H4 (cell line): Measurements from ENCODE around the gene MAP7D1. TPM values are rescaled to one million over a fixed set of nuclear protein-coding genes. Genes with fewer than 3 reads are reported as not detected.
A peak's percentile ranks its signal among the peaks of the same experiment; 100 is the strongest.

ENCODE experiments used
- DNase-seq: peaks from one replicate; pipeline ENCODE4 v3.0.0-alpha.2; 2015; ENCODE audit warnings: low spot score
- total RNA-seq: library from RNA; depleted of rRNA; stranded (reverse); fragments of >200 nt; shearing (Covaris generic); gene quantifications from 2 replicates; pipeline ENCODE4 v1.2.3, GENCODE V29; 2014; rRNA removed

Gene MAP7D1
- total RNA-seq: 59.1 and 79.3 TPM in 2 replicates

GRCh38 chr1:36155408-36156328 is at the start of gene MAP7D1:
Gene MAP7D1, plus strand, starts transcription at chr1:36156160. Its CDS starts 258 bp downstream, at chr1:36156418.
- peak; percentile 68 for DNase-seq

DNA sequence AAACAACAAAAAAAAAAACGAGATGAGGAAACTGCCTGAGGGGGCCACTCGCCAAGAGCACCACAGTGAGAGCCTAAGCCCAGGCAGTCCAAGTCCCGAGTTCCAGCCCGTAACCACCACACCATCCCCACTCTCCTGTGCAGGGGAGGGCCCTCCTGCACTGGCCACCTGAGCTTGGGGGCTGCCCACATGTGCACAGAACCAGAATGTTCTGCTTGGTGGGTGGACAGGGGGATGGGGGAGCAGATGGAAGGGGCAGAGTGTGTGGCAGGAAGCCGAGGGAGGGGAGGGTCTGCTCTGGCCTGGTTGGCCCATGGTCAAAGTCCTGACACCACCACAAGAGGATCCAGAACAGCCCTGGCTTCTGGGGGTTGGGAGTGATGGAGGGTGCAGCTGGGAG is 49.7 kb upstream of the MAP7D1 start:
- DNase-seq: no peak

GRCh38 chr1:36107394-36107793 is 48.6 kb upstream of the MAP7D1 start:
- DNase-seq: no peak

GRCh38 chr1:36108314-36108713 is 47.6 kb upstream of the MAP7D1 start:
- DNase-seq: no peak

GRCh38 chr1:36109041-36109679 is 46.8 kb upstream of the MAP7D1 start:
- DNase-seq: peak; percentile 80

- DNase-seq: no peak
Measured at GRCh38 chr1:36111151-36111550, 44.8 kb upstream of the MAP7D1 start.

GRCh38 chr1:36112823-36113222 is 43.1 kb upstream of the MAP7D1 start:
- no peak for DNase-seq

DNA sequence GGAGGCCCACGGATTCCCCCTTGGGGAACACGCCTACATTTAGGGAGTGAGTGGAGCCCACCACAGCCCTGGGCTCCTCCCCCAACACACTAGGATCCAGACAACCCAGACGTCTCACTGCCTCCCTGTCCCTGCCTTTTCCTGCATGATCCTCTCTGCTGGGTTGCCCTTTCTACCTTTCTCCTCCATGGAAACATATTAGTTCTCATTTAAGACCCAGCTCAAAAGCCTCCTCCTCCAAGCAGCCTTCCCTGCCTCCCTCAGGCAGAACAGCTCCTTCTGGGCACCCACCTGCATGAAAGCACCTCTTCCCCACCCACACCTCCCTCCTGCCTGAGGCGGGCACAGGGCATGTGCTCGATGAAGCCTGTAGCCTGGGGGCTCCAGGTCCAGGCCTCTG is 41.6 kb upstream of the MAP7D1 start:
- DNase-seq: no peak

GRCh38 chr1:36115200-36115669 is 40.7 kb upstream of the MAP7D1 start:
- DNase-seq: peak; percentile 73

DNA sequence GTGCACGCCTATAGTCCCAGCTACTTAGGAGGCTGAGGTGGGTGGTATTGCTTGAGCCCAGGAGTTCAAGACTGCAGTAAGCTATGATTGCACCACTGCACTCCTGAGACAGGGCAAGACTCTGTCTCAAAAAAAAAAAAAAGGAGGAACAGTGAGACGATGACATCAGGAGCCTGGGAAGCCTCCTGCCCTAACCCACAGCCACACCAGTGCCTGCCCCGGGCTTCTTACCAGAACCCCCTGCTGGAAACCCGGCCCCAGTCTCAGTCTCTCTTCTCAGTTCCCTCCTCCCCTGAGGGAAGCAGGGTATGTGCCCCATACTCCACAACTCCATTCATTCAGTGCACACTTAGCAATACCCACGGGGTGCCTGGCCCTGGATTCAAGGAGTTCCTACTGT is 40.0 kb upstream of the MAP7D1 start:
- peak; percentile 34 for DNase-seq

GRCh38 chr1:36116901-36117300 is 39.1 kb upstream of the MAP7D1 start:
- DNase-seq: no peak

- no peak for DNase-seq
Measured at GRCh38 chr1:36118447-36119204, 37.3 kb upstream of the MAP7D1 start.

DNA sequence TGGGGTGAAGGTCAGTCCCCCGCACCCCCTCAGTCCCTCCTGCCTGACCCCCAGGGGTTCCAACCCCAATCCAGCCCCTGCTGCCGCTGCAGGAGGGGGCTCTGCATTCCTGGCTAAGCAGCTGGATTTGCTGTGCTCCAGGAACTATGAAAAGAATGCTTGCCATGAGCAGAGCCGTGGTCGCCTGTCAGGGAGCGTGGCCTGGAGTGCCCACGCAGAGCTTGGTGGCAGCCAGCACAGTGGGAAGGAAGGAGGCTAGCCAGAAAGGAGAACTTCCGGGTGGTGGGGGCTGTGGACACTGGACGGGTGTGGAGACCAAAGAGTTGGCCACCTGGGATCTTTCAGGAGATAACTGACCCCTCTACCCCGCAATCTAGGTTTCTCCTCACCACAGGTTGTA is 36.5 kb upstream of the MAP7D1 start:
- no peak for DNase-seq

- no peak for DNase-seq
Measured at GRCh38 chr1:36122062-36123030, 33.6 kb upstream of the MAP7D1 start.

DNA sequence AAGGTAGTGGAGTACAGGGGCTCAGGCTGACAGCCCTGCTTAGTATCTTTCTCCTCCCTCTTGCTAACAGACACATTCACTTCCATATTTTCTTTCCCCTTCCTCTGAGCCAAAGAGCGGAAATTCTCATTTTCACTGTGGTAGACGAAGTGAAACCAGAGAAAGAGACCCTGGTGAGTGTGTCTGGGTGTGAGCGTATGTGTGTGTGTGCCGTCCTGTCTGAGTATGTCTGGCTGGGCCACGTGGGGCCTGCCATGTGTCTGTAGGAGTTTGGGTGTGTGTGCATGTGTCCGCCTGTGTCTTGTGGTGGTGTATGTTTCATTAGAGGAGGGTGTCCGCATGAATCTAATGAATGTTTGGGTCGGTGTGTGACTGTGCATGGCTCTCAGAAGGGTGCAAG is 32.6 kb upstream of the MAP7D1 start:
- DNase-seq: no peak

DNA sequence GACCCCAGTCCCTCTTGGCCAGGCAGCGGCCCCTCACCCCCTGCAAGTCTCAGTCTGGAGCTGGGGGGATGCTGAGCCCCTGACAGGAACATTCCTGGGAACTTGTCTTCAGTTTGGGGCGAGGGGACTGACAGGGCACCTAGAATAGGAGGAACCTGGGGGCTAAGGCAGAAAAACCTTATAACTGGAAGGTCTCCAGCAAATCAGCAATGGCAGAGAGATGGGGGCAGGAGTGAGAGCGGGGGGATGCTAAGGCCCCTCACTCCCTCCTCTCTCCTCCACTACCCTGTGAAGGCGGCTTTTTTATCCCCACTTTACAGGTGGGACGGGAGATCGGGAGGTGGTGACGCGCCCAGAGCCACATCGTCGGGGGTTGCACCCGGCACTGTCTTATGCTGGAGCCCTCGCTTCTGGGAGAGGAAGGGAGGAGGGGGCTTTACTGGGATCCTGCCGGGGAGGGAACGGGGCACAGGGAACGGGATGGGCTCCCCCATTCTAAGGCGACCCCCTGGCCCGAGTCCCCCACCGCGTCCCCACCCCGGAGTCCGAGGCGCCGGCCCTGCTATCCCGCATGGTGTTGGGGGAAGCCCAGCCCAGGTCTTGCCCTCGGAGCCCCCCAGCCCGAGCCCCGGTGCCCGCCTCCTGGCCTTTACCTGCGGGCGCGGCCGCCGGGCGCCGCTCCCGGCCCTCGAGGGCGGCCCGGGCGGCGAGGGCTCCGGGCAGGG is 31.4 kb upstream of the MAP7D1 start:
- no peak for DNase-seq

GRCh38 chr1:36125129-36125991 is 30.6 kb upstream of the MAP7D1 start, which contains the start of gene COL8A2:
Gene COL8A2, minus strand, starts transcription at chr1:36125222. Its CDS starts 24,980 bp downstream, at chr1:36100242.
- DNase-seq: no peak

DNA sequence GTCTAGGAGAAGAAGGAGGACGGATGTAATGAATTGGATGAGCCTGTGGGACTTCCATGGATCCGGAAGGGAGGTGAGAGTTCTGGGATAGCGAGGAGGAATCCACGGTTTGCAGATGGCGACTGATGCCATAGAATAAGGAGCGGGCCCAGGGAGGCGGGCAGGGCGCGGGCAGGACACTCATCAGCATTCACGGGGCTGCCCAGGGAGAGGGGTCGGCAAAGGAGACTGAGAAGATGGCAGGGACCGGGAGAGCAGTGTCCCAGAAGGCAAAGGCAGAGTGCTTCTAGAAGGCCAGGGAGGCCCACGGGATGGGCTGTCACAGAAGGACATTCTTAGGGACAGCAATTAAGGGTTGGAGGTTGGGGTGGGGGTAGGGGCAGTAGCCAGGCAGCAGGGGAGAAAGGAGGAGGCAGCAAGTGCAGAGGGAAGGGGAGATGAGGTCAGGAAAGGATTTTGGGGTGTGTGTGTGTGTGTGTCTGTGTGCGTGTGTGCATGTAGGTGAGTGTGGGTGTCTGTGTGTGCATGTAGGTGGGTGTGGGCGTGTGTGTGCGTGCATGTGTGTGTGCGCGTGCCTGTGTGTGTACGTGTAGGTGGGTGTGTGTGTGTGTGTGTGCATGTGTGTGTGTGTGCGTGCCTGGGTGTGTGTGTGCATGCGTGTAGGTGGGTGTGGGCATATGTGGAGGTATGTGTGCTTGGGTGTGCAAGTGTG is 29.8 kb upstream of the MAP7D1 start:
- DNase-seq: no peak
